ENCODE results near the gene AIF1L. TPM values are rescaled to one million over a fixed set of nuclear protein-coding genes. Genes with fewer than 3 reads are reported as not detected.

Gene AIF1L
- total and polyA plus RNA-seq, 7 donors, result 2.4 to 11.6 (median 3.2) TPM

DNA sequence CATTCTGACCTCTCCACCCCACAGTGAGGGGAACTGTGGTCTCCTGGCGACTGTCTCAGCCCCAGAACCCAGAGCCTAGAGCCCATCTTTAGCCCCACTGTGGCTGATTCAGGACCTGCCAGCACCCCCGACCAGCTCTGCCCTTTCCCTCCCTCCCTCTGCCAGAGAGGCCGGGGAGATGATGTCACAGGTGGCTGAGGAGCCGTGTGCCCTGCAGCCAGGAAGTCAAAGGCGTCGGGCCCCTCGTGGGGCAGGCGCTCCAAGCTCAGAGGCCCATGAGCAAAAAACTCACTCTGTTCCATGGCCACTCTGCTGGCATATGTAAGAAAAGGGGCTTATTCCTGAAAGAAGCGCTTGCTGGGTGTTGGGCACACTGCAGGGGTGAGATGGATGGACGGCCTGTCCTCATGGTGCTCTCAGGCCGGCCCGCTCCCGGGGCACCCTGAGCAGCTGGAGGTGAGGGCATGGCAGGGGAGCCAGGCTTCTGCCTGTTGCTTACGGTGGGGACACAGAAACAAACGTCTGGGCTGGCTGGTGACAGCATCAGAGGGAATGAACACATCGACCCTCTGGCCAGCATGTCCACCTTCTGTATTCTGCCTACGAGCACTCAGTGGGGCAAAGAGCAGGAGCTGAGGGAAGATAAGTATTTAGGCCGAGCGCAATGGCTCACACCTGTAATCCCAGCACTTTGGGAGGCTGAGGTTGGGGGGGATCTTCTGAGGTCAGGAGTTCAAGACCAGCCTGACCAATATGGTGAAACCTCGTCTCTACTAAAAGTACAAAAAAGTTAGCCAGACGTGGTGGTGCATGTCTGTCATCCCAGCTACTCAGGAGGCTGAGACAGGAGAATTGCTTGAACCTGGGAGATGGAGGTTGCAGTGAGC lies 46.3 kb upstream of the AIF1L start:
- peaks cover 0 to 5% (median 0%) of the 10 kb centered on the region in 3 donors for H3K27me3 ChIP-seq
- no peaks in the 10 kb centered on the region for H3K36me3 ChIP-seq
- H3K4me1 ChIP-seq, result peaks cover 0 to 6% (median 2%) of the 10 kb centered on the region in 4 donors
- WGBS, 2 donors, result 54 to 66% methylated on average over 21 of the region's 21 CpGs
- intact Hi-C loops (cut with DNase I), result loop anchor here (2.0 to 10.0 kb wide), 3 partner anchors 165 to 349 kb away; no protein-coding TSS in a partner anchor
- no peaks in the 10 kb centered on the region for H3K9me3 ChIP-seq
- TF ChIP-seq, protein P1, sequence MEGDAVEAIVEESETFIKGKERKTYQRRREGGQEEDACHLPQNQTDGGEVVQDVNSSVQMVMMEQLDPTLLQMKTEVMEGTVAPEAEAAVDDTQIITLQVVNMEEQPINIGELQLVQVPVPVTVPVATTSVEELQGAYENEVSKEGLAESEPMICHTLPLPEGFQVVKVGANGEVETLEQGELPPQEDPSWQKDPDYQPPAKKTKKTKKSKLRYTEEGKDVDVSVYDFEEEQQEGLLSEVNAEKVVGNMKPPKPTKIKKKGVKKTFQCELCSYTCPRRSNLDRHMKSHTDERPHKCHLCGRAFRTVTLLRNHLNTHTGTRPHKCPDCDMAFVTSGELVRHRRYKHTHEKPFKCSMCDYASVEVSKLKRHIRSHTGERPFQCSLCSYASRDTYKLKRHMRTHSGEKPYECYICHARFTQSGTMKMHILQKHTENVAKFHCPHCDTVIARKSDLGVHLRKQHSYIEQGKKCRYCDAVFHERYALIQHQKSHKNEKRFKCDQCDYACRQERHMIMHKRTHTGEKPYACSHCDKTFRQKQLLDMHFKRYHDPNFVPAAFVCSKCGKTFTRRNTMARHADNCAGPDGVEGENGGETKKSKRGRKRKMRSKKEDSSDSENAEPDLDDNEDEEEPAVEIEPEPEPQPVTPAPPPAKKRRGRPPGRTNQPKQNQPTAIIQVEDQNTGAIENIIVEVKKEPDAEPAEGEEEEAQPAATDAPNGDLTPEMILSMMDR (IDR thresholded peaks at IDR 0.05), result no peak
- TF ChIP-seq EP300 (IDR thresholded peaks at IDR 0.05) (no peak), POLR2A (IDR thresholded peaks at IDR 0.05) (no peak), POLR2AphosphoS5 (IDR thresholded peaks at IDR 0.05) (no peak)
- DNase-seq, result no peak
- H3K4me3 ChIP-seq, result no peak overlapping the region
- H3K27ac ChIP-seq, result no peak overlapping the region

DNA sequence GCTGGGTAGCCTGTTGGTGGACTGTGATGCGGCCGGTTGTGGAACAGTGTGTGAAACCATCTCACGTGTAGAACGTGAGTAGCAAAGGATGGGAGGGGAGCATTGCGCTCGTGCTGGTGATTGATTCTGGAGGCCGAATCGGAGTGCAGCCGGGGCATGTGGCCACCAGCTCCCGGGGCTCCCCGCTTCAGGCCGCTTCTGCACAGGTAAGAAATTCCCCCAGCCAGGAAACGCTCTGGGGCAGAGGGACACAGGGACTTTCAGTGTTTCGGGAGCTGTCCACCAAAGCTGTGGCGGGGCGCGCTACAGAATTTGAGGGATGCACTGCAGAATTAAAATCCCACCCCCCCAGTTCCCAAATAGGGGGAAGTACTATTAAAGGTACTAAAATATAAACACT lies 45.5 kb upstream of the AIF1L start:
- no peaks in the 10 kb centered on the region for H3K36me3 ChIP-seq
- no peak for DNase-seq
- no peaks in the 10 kb centered on the region for H3K9me3 ChIP-seq
- H3K4me3 ChIP-seq, result no peak overlapping the region
- 89 to 94% methylated on average over 17 of the region's 17 CpGs for WGBS, 2 donors
- H3K27ac ChIP-seq, result no peak overlapping the region
- TF ChIP-seq POLR2AphosphoS5 (IDR thresholded peaks at IDR 0.05) (no peak), POLR2A (IDR thresholded peaks at IDR 0.05) (no peak), EP300 (IDR thresholded peaks at IDR 0.05) (no peak)
- TF ChIP-seq, protein P1 (IDR thresholded peaks at IDR 0.05), result no peak
- H3K27me3 ChIP-seq, result no peaks in the 10 kb centered on the region
- H3K4me1 ChIP-seq, result peaks cover 0 to 6% (median 2%) of the 10 kb centered on the region in 4 donors
- intact Hi-C loops (cut with DNase I), result loop anchor here (2.0 kb wide), 1 partner anchor 350 kb away; no protein-coding TSS in a partner anchor

DNA sequence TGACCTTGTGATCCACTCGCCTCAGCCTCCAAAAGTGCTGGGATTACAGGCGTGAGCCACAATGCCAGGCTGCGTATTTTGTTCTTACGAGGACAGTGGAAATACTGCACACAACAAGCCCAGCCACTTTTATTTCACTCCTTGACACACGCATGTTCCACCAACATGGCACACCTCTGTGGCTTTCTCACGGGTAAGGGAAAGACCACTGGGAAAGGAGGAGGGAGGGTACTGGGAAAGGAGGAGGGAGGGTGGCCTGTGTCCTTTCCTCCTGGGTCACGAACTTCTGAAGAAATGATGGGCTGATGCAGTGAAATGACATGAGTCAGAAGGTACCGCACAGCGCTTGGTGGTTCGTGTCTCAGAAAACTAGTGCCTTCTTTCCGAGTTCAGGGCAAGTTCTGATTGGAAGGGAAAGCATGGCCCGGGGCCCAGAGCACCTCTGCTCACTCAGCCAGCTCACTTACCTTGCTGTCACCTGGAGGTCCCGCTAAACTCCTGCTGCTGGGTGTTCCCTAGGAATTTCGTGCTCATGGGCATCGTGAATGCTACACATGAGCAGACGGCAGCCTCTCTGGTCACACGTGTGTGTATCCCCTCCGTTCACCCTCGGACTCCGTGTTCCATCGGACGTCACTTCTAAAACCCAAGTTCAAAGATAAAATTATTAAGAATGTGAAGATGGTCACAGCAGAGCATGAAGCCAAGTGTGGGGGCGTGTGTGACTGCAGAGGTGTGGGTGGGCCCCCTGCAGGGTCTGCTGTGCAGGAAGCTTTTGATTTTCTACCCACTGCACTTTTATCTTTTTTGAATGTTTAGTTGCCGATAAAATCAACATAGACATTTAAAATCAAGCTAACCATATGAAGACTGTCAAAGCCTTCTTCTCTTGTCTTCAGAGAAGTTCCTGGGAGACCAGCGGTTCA lies 44.5 kb upstream of the AIF1L start:
- Histone ChIP-seq H3K4me1 (peaks cover 0 to under 1% (median under 1%) of the 10 kb centered on the region in 4 donors), H3K27me3 (no peaks in the 10 kb centered on the region), H3K9me3 (no peaks in the 10 kb centered on the region), H3K36me3 (no peaks in the 10 kb centered on the region), H3K4me3 (no peak overlapping the region), H3K27ac (no peak overlapping the region)
- 68 to 86% methylated on average over 25 of the region's 25 CpGs for WGBS, 2 donors
- TF ChIP-seq, protein P1 (IDR thresholded peaks at IDR 0.05), result no peak
- TF ChIP-seq POLR2A (IDR thresholded peaks at IDR 0.05) (no peak), POLR2AphosphoS5 (IDR thresholded peaks at IDR 0.05) (no peak), EP300 (IDR thresholded peaks at IDR 0.05) (no peak)
- intact Hi-C loops (cut with DNase I), result loop anchor here (2.0 kb wide), 1 partner anchor 351 kb away; no protein-coding TSS in a partner anchor
- no peak for DNase-seq

DNA sequence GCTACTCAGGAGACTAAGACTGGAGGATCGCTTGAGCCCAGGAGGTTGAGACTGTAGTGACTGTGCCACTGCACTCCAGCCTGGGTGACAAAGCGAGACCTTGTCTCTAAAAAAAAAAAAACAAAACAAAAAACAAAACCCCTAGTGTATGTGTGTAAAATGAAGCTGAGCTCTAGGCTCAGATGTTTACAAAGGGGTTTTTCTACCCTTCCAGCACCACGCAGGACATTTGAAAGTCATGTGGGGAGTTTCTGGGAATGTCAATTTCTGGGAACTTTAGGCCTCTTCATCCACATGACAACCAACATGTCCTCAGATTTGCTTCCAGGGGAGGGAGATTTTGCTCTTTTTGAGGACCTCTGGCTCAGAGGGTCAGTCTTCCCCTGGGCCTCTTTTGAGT lies 42.4 kb upstream of the AIF1L start:
- H3K4me1 ChIP-seq, result no peaks in the 10 kb centered on the region
- H3K36me3 ChIP-seq, result no peaks in the 10 kb centered on the region
- H3K4me3 ChIP-seq, result no peak overlapping the region
- no peak overlapping the region for H3K27ac ChIP-seq
- intact Hi-C loops (cut with DNase I), result no loop called here
- 89 to 96% methylated on average over 3 of the region's 3 CpGs for WGBS, 2 donors
- no peak for TF ChIP-seq POLR2A (IDR thresholded peaks at IDR 0.05)
- TF ChIP-seq EP300 (IDR thresholded peaks at IDR 0.05), result no peak
- TF ChIP-seq, protein P1 (IDR thresholded peaks at IDR 0.05), result no peak
- TF ChIP-seq POLR2AphosphoS5 (IDR thresholded peaks at IDR 0.05), result no peak
- no peaks in the 10 kb centered on the region for H3K9me3 ChIP-seq
- H3K27me3 ChIP-seq, result no peaks in the 10 kb centered on the region
- no peak for DNase-seq
